SK-MEL-5 (cell line): ENCODE data around the gene SWAP70. TPM values are rescaled to one million over a fixed set of nuclear protein-coding genes. Genes with fewer than 3 reads are reported as not detected.
"Not testable (repeated sequence)": the region's sequence is repeated elsewhere in the genome, so short reads cannot be mapped to it uniquely, and the experiment has no call there.

Experiments used
- DNase-seq: peaks from one replicate; pipeline ENCODE4 v3.0.0-alpha.2; 2016; ENCODE audit warnings: low read depth, low spot score
- in situ Hi-C: cut with HindIII; loops from 2 replicates; pipeline ENCODE4 v1.10.0; 2016; ENCODE audit warnings: low sequenced_read_pairs, high pct_unique_total_duplicates, low pct_unique_long_range_greater_than_20kb
- total RNA-seq: library from RNA; depleted of rRNA; stranded (reverse); fragments of >200 nt; shearing (Covaris generic); gene quantifications from 2 replicates; pipeline ENCODE4 v1.2.3, GENCODE V29; 2014

Gene SWAP70
- total RNA-seq, 1 experiment from 2014 or later, result 149 TPM

DNA sequence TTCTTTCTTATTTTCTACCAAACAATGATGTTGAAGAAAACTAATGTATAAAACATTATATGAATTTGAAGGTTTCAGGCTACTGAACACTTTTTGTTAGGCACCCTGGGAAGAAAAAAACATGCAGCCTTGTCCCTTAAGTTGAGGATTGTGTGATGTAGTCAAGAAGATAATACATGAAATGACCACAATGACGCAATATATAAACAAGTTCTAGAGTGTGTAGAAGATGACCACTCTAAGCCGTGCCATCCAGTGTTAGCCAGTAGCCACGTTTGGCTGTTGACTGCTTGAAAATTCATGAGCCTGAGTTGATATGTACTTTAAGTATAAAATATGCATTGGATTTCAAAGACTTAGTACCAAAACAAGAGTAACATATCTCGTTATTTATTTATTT is 16.2 kb downstream of the SWAP70 start:
- in situ Hi-C loops, result no loop called here
- no peak for DNase-seq

DNA sequence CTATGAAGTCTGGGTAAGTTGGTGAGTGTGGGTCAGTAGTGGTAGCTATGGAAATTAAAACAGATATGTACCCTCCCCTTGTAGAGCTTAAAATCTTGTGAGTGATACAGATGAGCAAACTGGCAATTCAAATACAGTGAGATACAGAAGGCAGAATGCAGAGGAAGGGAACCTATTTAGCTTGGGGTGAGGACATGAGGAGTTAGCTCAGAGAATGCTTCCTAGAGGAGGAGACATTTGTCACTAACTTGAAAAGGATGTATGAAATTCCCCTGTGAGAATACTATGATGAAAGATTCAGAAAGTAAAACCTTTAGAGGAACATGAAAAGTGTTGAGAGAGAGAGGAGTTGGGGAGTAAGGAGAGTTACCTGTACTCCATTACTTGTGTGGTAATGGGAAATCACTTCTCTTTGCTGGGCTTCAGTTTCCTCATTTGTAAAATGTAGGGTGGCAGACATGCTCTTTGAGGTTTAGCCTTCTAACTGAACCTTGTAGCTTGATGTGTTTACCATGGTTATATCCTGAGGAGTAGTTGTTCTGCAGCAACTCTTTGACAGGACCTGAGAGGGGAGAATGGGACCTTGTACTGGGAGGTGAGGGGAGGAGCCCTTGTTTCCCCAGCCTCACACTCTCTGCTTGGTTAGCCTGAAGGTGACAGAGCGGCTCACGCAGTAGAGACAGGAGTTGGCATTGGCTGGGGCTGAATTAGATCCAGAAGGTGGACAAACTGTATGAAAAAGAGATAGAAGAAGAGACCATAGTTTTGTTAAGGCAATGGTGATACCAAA is 17.9 kb downstream of the SWAP70 start:
- in situ Hi-C loops, result no loop called here
- DNase-seq, result no peak

DNA sequence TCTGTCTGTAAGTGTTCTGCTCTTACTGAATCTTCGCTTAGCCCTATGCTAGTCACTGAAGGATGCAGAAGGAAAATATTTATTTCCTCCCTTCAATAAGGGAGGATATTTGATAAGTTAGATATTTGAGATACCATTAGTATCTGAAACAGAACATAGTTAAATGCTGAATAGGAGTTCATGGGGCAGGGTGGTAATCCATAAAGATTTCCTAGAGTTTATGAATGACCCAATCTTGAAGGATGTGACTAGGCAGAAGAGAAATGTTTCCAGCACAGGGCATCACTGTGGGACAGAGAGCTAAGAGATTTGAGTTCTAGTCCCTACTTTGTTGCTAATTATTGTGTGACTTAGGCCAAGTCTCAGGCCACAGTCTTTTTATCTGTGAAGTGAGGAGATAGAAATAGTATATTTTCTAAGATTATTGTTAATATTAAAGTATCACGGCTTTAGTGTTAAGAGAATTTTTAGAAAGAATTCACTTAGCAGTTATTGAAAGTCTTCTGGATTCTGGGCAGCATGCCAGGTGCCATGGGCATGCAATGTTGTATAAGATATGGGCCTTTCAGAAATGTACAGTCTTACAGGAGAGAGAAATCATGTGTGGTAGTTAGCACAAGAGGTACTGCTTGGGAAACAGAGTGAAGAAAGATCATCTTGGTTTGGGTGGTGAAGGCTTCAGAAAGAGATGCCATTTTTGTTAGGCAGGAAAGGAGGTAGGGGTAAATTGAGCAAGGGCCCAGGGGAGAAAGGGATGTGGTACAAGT is 24.0 kb downstream of the SWAP70 start:
- DNase-seq, result no peak
- in situ Hi-C loops, result no loop called here

DNA sequence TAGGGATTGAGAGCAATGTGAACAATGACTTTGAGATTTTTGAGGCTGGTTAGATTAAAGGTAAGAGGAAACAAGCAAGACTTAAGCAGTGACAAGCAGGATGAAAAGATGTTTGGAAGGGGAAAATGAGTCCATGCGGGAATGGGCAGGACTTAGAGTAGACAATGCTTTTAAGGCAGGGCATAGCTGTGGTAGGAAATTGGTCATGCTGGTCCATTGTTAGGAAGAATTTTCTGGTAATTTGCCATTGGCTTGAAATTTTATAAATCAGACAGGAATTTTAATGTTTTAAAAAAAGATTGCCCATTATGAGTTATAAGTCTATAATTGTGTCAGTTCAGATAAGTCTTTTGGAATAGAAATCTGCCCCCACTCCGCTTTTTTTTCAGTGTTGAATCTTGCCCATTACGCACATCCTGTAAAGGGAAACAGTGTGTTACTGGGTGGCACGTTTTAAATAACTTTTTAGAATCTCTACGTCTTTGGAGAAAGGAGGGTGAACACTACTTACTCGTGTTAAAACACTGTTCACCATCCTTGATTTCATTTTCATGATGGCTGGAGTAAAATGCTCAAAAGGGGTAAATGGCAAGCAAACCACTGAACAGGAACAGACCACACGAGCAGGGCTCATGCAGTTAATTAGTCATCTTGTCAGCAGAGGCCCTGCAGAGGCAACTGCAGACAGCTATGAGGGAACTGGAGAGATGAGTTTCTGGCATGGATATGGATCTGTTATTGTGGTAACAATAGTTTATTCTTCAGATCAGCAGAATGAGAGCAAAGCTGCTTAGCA is 25.0 kb downstream of the SWAP70 start:
- in situ Hi-C loops, result no loop called here
- DNase-seq, result peak; percentile 58

DNA sequence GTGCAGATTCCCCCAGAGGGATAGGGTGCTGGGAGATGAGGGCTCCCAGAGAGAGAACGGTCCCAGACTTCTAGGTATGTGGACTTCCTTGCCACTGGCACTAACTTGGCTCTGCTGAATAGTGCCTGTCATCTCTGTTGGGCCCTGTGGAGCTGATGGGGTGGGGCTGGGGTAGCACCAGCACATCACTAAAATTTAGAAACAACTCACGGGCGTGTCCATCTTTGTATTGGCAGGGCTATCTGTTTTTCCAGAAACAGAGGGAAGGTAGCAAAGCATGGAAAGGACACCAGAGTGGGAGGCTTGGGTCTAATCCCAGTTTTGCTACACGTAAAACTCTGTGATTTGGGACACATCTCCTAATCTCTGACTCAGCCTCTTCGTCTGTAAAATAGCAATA is 25.8 kb downstream of the SWAP70 start:
- no peak for DNase-seq
- in situ Hi-C loops, result no loop called here

DNA sequence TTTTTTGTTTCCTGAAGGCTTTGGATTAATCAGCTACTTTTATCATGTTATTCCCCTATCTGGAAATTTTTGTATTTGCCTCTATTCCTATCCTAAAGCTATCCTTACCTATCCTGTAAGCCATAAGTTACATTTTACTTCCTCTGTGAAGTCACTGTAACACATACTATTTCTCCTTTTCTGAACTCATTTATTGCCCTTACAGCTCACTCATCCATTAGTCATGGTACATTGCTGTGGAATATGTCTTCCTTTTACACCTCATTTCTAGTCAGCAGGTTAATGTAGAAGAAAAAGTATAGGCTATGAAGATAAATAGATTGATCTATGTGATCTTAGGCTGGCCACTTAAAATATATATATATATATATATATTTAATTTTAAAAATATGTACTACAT is 28.0 kb downstream of the SWAP70 start:
- DNase-seq, result no peak
- in situ Hi-C loops, result no loop called here

DNA sequence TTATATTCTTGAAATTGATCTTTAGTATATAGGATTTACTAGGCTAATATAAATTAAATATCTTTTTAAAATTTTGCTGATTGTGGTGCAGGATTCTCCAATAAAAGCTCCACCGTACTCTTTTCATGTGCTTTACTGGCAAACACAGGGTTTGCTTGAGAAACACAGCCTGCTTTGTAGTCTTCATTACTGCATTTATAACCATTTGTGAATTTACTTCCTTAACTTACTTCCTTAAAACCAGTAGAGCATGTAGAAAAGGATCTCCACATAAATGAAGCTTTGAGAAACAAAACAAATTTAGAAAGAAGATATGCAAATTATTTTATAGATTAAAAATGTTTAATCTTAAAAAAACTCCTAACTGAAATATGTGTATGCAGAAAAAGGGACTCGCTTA is 28.8 kb downstream of the SWAP70 start:
- peak; percentile 59 for DNase-seq
- in situ Hi-C loops, result no loop called here

DNA sequence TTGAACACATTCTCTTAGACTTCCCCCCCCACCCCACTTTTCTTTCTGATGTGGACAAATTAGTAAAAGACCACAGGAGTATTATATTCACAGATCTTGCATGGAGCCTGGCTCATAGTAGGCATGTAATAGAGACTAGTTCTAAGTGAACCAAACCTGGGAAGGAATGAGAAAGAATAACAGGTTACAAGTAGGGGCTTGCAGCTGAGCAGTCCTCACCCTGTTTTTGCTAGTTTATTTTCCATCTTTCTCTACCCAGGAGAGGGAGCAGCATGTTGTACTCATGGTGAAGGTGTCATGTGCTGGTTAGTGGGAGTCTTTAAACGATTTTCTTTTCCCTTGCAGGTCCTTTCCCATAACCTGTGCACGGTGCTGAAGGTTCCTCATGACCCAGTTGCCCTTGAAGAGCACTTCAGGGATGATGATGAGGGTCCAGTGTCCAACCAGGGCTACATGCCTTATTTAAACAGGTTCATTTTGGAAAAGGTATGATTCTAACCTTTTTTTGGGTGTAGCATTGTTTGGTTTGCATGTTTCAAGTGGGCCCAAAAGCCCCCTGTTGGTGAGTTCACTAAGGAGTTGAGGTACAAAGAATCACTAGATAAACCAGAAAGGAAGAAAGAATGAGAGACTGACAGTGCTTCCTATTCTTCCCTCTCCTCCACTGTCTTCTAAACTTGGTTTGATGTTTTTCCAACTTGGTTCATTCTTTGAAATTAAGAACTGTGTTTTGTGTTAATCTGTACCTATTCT is 30.1 kb downstream of the SWAP70 start:
- in situ Hi-C loops, result no loop called here
- DNase-seq, result no peak

DNA sequence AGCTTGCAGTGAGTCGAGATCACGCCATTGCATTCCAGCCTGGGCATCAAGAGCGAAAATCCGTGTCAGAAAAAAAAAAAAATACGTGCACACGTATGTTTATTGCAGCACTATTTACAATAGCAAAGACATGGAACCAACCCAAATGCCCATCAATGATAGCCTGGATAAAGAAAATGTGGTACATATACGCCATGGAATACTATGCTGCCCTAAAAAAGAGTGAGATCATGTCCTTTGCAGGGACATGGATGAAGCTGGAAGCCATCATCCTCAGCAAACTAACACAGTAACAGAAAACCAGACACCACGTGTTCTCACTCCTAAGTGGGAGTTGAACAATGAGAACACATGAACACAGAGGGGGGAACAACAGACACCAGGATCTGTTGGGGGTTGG is 31.4 kb downstream of the SWAP70 start:
- in situ Hi-C loops, DNase-seq: not testable (repeated sequence)

DNA sequence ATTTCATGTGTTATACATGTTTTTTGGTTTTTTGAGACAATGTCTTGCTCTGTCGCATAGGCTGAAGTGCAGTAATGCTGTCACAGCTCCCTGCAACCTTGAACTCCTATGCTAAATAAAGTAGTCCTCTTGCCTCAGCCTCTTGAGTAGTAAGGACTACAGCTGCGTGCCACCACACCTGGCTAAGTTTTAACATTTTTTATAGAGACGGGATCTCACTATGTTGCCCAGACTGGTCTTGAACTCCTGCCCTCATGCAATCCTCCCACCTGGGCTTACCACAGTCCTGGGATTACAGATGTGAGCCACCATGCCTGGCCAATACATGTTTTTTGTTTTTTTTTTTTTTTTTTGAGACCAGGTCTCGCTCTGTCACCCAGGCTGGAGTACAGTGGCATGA is 33.9 kb downstream of the SWAP70 start:
- in situ Hi-C loops, result no loop called here
- DNase-seq, result no peak

DNA sequence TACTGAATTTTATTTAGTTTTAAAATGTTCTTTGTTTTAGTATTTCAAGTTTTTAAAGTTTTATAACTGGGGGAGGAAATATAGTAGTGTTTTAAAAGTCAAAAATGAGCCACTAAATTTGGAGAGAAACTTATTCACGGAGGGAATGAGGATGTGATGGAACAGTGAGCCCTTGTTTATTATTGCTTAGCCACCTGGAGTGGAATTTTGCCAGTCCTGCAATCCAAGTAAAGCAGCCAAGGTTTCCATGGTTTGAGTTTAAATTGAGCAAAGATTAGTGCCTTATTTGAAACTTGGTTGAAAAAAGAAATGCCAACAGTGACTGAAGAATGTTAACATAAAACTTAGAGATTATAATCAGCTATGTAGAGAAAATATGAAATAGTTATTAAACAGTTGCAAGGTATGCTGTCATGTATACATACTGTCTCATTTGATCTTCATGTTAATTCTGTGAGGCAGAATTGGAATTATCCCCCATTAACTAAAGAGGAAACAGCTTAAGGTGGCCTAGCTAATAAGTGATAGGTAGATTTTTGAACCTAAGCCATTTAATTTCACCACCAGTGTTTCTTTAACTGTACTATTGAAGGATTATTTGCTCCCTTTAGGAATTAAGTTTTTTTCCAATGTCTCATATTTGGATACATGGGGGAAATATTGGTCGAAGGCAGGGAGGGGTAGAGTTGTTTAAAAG is 36.4 kb downstream of the SWAP70 start:
- DNase-seq, result no peak
- in situ Hi-C loops, result no loop called here

DNA sequence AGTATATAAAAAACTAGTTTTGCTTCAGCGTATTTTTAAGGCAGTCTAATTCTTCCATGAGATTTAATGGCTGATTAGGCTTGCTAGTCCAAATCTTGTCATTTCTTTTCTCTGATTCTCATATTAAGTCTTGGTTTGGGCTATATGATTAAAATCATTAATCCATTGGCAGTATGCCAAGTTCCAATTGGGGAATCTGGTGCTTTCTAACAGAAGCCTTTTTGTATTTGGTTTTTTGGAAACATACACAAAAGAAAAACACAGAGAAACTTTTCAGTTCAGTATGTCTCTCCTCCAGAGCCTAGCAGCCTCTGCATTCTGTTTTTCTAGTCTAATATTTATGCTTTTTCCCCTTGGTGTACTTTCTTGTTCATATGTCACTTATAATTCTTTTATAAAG is 37.9 kb downstream of the SWAP70 start:
- peak; percentile 74 for DNase-seq
- in situ Hi-C loops, result no loop called here

DNA sequence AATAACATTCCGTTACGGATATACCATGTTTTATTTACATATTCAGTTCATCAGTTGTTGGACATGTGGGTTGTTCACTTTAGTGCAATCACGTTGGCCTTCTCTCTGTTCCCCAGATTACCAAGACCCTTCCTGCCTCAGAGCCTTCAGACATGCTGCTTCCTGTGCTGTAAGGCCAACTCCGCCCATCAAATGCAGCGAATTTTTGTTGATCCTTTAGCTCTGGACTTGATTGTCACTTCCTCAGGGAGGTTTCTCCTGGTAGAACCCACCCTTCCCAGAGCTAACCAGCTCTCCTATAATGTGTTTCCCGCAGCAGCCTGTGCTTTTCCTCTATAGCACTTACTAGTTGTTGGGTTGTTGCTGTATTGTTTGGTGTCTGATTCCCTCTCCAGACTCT is 39.4 kb downstream of the SWAP70 start:
- DNase-seq, result no peak
- in situ Hi-C loops, result no loop called here

DNA sequence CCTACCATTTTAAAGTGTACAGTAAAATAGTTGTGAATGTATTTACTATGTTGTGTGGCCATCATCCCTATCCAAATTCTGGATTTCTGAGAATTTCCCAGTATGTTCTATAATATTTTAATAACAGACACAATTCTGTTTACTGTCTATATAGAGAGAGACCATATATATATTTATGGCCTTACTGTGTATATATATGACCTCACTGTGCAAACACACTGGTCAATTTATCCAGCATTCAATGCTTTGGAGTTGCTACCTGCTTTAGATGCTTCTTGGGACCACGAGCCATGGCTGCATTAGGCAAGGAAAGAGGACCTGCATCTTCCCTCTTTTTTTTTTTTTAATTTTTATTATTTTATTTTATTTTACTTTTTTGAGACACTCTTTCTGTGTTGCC is 40.2 kb downstream of the SWAP70 start:
- in situ Hi-C loops, result no loop called here

DNA sequence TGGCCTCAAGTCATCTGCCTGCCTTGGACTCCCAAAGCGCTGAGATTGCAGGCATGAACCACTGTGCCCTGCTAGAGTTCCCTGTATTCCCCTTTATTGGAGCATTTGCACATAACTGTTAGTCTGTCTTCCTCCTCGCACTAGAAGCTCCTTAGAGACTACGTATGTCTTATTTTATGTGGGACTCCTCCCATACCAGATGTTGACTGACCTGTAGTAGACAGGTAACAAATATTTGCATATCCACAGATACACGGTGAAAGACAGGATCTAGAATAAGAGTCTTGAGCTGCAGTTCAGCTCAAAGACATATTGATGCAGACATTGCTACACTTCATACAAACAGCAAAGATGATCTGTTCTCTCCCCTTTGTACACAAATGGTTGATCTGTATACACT is 40.7 kb downstream of the SWAP70 start:
- no peak for DNase-seq
- in situ Hi-C loops, result no loop called here

More for the DNA sequence above, 40.2 kb downstream of the SWAP70 start:
- no peak for DNase-seq

DNA sequence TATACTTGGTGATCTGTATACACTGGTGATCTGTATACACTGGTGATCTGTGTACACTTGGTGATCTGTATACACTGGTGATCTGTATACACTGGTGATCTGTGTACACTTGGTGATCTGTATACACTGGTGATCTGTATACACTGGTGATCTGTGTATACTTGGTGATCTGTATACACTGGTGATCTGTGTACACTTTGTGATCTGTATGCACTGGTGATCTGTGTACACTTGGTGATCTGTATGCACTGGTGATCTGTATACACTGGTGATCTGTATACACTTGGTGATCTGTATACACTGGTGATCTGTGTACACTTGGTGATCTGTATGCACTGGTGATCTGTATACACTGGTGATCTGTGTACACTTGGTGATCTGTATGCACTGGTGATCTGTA is 41.5 kb downstream of the SWAP70 start:
- DNase-seq, in situ Hi-C loops: not testable (repeated sequence)

DNA sequence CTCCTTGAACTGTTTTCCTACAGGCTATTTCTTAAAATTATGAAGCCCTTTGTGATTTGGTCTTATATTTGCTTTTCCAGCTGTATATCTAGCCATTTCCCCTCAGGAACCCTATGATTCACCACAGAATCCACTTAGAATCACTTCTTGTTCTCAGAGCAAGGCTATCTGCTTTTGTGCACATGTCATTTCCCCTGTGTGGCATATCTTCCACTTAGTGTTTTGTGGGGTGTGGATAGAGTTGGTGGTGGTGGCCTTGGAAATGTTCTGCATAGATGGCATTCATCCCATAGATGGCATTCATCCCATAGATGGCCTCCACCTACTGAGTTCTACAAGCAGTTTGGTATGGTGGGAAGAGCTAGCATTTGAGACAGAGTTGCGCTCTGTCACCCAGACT is 44.7 kb downstream of the SWAP70 start:
- in situ Hi-C loops, result no loop called here
- no peak for DNase-seq
